WI38 (cell line): Measurements from ENCODE around the gene ASXL3.

Source experiments
- H3K4me3 ChIP-seq: 2 replicates; pipeline ENCODE4 v1.5.1; 2011; ENCODE audit warnings: low read depth, mild to moderate bottlenecking, control low read depth, low read length
- TF ChIP-seq, protein P1 (sequence below): IDR thresholded peaks from 2 replicates; pipeline ENCODE4 v1.5.1; 2012; ENCODE audit warnings: low read depth, mild to moderate bottlenecking, control low read depth, low read length

Gene ASXL3

GRCh38 chr18:33656889-33657448 is 79.0 kb downstream of the ASXL3 start:
- TF ChIP-seq, protein P1, sequence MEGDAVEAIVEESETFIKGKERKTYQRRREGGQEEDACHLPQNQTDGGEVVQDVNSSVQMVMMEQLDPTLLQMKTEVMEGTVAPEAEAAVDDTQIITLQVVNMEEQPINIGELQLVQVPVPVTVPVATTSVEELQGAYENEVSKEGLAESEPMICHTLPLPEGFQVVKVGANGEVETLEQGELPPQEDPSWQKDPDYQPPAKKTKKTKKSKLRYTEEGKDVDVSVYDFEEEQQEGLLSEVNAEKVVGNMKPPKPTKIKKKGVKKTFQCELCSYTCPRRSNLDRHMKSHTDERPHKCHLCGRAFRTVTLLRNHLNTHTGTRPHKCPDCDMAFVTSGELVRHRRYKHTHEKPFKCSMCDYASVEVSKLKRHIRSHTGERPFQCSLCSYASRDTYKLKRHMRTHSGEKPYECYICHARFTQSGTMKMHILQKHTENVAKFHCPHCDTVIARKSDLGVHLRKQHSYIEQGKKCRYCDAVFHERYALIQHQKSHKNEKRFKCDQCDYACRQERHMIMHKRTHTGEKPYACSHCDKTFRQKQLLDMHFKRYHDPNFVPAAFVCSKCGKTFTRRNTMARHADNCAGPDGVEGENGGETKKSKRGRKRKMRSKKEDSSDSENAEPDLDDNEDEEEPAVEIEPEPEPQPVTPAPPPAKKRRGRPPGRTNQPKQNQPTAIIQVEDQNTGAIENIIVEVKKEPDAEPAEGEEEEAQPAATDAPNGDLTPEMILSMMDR = no peak
- H3K4me3 ChIP-seq = no peak overlapping the region

- TF ChIP-seq, protein P1 = no peak
- no peak overlapping the region for H3K4me3 ChIP-seq
These were observed 82.8 kb downstream of the ASXL3 start for GRCh38 chr18:33660696-33661310.

DNA sequence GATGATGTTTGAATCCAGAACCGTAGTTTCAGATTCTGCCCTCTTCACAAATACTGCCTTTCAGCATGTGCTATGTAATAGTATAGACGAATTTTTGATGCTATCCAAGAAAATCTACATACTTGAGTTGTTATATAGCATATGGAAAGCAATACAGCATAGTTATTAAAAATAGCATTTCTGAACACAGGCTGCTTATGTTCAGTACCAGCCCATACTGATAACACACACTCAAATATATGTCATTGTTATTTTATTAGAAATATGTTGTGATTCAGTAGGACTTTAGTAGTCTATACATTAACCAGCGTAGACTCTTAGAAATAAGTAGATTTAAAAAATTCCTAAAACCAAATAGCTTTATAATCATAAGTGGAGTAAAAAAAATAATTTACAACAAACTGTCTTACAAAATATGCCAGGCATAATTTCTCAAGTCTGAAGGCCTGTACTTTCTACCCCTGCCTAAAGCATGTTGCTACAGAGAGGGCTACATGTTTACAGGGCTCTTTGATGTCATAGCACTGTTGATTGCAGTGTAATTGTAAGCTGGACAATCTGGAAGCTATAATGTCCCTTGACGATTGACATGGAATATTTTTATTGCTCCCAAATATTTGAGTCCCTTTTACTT is 86.3 kb downstream of the ASXL3 start:
- H3K4me3 ChIP-seq = no peak overlapping the region
- TF ChIP-seq, protein P1 = no peak

DNA sequence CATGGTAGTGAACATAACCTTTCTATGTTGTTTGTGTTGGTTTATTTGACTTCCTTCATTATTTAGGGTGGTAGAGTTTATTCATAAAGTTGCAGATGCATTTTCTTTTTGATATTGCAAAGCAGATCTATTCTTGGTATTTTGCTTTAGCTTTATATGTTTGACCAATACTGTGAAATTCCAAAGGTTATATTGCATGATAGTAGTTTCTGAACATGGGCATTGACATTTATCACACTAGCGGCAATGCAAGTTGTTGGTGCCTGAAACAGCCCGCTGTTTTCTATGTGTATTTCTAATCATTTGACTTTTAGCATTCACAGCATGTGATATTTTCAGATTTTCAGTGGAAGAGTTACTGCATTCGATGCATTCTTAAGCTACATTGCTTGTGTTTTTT is 87.2 kb downstream of the ASXL3 start:
- no peak overlapping the region for H3K4me3 ChIP-seq
- TF ChIP-seq, protein P1 = no peak

DNA sequence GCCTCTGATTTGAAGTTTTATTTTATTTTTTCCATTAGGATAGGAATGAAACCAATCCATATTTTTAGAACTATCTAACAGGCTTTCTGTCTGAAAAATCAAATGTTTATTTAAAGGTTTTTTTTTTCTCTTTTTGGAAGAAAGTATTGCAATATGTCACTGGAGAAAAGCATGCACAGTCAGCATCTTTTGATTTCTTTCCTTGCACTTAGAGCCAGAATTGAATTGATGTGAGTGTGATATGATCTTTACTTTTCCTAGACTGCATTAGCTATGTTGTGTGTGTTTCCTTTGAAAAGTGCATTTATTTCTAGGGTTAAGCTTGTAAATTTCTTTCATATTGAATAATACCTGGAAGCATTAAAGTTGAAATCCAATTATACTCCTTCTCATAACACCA is 87.6 kb downstream of the ASXL3 start:
- no peak overlapping the region for H3K4me3 ChIP-seq
- TF ChIP-seq, protein P1 = no peak

DNA sequence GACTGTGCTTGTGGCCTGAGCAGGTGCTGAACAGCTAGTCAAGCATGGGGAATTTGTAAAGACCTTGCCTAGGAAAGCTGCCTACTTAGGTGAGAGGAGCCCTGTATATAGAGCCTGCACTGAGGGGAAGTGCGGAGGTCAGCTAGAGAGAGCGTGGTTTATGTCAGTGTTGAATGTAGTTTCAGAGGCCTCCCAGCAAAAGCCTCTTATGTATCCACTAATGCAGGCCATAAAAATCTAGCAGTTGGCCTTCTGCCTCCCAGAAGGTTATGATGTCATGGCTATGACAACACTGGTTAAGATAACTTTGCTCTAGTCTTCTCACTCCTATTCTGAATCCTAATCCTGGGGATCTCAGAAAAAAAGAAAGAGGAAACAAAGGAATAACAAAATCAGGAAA is 88.9 kb downstream of the ASXL3 start:
- H3K4me3 ChIP-seq = no peak overlapping the region
- TF ChIP-seq, protein P1 = no peak

GRCh38 chr18:33669589-33669988 is 91.6 kb downstream of the ASXL3 start:
- no peak overlapping the region for H3K4me3 ChIP-seq

More at GRCh38 chr18:33669589-33669988, 91.6 kb downstream of the ASXL3 start:
- TF ChIP-seq, protein P1 = no peak
